DMS79 (cell line): ENCODE data around the gene CCDC24.

Source experiments
- DNase-seq: peaks from one replicate; lab custom pipeline; 2025; lab: John Stamatoyannopoulos, UW

Gene CCDC24

DNA sequence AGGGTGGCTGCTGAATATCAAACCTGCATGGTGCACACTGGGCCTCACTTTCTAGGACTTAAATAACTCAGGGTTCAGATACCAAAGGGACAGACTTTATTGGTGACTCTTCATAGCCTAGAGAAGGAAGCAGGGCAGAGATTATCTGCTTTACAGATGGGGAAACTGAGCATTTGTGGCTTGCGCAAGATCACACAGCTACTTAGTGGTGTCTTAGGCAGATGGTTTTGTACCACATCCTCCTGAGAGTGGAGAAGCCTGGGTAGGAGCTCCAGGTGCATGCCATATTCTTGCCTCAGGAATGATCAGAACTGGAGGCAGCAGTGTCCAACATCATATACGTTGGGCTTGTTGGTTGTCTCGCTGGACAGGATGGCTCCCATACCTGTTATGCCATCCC, 28.4 kb upstream of the CCDC24 start:
- DNase-seq: no peak

DNA sequence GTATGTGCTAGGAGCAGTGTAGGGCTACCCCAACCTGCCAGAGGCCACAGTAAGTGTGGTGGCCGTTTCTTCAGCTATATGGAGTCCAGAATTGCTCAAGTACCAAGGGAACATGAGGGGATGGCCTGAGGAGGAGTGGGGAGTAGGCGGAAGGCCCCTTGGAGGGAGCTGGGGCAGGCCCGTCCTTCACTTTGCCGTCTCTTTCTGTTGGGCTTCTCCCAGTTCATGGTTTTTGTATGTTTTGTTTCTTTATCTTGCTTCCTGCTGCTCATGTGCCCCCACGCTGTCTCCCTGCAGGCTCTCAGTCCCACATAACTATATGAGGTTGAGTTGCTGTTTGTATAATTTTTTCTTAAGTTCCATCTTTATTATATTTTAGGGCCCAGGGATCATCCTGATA, 27.5 kb upstream of the CCDC24 start:
- no peak for DNase-seq

DNA sequence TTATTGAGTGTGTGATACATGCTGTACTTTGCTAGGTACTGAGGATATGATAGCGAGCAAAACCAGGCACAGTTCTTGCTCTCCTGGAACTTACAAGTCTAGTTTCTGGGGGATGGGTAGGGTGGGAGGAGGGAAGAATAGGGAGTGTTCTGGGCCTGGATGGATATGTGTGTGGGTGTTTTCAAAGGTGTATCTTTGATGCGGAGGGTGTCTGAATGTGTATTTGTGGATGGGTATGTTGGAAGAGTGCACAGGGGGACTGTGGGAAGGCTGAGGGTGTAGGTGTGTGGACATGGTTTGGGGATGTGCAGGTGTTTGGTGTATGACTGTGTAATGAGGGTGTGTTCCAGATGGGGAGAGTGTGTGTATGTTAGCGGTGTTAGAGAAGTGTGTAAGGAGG, 26.1 kb upstream of the CCDC24 start:
- DNase-seq: no peak

DNA sequence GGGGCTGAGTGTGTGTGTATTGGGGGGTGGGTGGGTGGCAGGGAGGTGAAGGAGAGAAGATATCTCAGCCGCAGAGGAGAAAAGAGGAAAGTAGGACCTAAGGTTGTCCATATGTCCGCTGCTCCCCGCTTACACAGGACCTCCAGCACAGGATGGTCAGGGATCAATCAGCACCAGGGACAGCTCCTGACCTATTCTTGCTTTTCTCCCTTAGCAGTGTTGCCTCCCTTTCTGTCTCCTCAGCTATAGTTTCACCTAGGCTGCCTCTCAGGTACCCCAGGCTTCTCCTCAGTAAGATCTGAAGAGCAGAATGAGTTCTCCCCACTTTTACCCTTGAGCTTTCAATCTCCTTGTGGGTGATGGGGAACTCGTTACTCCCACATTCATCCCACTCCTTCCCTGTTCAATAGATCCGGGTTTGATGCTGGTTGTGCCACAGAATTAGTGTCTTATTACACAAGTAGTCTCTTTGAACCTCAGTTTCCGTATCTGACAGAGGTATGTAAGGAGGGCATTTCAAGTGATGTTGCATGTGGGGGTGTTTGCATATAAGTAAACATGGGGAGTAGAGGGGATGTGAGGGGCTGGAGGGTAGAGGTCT, 23.0 kb upstream of the CCDC24 start:
- DNase-seq: no peak

DNA sequence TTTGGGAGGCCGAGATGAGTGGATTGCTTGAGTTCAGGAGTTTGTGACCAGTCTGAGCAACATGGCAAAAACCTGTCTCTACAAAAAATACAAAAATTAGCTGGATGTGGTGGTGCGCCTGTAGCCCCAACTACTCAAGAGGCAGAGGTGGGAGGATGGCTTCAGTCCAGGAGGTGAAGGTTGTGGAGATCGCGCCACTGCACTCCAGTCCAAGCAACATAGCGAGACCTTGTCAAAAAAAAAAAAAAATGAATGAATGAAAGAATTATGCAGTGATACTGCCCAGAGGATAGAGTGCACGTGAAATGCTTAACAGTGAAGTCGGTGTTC, 22.0 kb upstream of the CCDC24 start:
- DNase-seq: no peak

DNA sequence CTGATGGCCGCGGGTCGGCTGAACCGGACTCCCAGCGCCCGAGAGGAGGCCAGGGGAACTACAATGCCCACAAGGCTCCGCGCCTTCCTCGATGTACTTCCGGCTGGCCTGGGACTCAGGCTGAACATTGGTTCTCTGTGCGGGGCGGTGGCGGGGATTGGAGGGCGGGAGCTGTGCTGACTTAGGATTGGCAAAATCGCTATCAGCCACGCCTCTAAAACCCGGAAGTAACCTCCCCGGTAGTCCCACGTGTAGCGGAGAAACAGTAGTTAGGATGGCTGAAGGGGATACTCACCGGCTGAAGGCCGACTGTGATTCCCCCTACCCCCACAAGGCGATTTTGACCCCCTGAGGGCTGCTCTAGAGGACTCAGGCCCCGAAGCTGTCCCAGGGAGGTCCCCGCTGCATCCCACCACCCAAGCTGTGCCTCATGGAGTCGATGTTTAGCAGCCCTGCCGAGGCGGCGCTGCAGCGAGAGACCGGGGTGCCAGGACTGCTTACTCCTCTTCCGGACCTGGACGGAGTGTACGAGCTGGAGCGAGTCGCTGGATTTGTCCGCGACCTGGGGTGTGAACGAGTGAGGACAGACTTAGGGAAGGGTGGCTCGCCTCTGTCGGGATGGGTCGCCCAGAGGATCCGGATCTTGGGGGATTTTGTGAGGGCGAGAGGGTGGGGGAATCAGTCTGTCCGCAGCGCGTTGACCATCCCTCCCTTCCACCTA, 21.5 kb upstream of the CCDC24 start, which contains the start of gene DPH2:
DPH2 (plus strand) TSS at position 265 of the 721 bp plus-strand sequence; CDS start at position 431, 166 bp downstream.
- peak; percentile 96 for DNase-seq

DNA sequence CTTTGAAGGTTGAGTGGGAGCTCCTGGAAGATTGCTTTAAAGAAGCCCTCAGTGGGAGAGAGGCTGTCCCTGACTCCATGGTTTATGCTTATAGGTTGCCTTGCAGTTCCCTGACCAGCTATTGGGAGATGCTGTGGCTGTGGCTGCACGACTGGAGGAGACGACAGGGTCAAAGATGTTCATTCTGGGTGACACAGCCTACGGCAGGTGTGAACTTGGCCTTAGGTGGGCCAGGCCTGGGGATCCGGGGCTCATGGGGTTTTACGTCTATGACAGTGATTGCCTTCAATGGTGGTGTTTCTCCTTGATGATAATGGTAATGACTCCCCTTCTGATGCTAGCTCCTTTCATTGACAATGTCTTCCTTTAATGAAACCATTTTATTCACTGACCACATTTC, 20.9 kb upstream of the CCDC24 start:
- DNase-seq: no peak

DNA sequence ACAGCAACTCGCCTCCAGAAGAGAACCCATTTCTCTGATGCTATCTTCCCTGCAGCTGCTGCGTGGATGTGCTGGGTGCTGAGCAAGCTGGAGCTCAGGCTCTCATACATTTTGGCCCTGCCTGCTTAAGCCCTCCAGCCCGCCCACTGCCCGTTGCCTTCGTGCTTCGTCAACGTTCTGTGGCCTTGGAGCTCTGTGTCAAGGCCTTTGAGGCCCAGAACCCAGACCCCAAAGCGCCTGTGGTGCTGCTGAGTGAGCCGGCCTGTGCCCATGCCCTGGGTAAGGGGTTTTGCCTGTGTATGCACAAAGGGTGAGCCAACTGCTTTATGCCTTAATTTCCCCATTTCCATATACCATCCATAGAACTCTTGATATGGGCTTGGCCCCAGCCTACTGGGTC, 20.5 kb upstream of the CCDC24 start:
- no peak for DNase-seq

DNA sequence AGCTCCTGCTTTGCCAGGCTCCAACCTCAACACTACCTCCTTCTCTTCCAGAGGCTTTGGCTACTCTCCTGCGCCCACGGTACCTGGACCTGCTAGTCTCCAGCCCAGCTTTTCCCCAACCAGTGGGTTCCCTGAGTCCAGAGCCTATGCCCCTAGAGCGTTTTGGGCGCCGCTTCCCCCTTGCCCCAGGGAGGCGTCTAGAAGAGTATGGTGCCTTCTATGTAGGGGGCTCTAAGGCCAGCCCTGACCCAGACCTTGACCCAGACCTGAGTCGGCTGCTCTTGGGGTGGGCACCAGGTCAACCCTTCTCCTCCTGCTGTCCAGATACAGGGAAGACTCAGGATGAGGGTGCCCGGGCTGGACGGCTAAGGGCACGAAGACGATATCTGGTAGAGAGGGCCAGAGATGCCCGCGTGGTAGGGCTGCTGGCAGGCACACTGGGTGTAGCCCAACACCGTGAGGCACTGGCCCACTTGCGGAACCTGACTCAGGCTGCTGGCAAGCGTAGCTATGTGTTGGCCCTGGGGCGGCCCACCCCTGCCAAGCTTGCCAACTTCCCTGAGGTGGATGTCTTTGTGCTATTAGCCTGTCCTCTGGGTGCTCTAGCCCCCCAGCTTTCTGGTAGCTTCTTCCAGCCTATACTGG, 19.9 kb upstream of the CCDC24 start:
- DNase-seq: no peak

DNA sequence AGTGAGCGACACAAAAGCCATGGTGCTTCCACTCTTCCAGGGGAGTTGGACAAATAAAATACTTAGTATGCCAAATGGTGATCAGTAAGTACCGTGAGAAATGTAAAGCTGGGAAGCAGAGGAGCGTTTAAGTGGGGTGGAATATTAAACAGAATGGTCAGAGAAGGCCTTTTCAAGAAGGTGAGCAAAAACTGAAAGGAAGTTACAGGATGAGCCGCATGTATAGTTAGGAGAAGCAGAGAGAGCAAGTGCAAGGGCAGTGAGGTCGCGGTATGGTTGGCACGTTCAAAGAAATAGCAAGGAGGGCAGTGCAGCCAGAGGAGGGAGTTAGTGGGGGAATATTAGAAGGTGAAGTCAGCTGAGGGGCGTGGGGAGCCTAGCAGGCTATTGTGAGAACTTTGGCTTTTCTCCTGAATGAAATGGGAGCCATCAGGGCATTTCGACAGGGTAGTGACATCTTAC, 17.4 kb upstream of the CCDC24 start:
- DNase-seq: peak; percentile 57

DNA sequence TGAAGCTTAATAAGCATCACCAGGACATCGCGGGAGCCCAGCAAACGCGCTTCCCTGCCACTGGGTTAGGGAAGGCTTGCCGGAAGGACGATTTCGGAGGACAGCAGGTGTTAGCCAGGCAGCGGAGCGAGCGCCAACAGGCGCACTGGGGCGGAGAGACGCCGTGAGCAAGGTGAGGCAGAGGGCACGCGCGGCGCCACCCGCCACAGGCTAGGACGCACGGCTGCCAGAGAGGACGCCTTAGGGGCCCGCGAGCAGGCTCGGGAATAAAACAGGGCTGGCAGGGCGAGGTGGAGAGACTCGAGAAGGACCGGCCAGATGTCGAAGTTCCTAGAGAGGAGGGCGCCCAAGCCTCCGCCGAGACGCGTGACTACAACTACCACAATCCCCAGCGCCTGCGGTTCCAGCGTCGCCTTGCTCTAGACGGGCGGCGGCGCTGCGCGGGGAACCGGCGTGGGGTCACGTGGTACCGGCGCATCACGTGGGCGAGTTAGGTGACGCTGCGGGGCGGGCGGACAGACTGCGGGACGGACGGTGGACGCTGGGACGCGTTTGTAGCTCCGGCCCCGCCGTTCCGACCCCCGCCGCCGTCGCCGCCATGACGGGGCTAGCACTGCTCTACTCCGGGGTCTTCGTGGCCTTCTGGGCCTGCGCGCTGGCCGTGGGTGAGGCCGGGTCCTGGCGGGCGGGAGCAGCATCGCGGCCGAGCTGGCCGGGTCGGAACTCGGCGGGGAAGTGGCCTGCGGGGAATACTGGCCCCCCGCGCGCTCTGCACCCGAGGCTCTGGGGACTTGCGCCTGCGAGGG, 16.8 kb upstream of the CCDC24 start, which contains the start of gene ATP6V0B:
ATP6V0B (plus strand) TSS at position 518 of the 806 bp plus-strand sequence; CDS start at position 599, 81 bp downstream.
- DNase-seq: peak; percentile 87

DNA sequence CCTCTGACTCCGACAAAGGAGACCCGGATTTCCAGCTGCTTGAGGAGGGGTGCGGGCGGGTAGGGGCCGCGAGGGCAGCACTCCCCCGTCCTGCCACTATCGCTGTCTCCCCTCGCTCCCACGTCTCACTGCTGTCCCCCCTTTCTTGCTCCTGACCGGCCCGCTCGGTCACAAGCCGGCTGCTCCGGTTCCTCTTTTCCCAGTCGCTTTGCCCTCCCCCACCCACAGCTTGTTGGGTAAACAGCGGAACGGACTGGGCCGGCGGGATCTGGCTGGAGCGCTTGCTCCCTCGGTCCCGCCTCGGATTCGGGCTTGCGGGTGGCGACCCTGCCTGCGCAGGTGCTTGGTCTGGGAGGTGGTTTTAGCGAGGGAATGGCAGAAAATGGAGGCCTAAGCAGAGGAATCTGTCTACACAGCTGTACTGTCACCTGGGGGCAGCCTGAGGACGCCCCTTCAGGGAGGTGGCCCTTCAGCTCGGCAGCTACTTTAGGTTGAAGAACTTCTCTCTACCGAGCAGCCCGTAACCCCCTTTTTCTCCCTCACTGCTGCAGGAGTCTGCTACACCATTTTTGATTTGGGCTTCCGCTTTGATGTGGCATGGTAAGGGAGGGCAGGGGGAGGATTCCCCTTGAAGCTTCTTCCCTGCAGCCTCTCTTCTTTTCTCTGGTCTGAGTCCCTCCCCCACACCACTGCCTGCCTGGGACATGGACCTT, 16.0 kb upstream of the CCDC24 start:
- DNase-seq: no peak

DNA sequence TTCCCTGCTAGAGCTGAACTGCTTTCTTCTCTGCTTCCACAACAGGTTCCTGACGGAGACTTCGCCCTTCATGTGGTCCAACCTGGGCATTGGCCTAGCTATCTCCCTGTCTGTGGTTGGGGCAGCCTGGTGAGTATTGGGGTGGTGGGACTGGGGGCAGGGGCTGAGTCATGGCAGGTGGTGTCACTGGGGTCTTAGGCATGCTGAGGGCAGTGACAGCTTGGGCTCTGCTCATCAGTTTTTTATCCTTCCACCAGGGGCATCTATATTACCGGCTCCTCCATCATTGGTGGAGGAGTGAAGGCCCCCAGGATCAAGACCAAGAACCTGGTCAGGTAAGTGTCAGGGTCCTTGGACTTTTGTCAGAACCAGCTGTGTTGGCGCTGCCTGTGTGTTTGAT, 15.4 kb upstream of the CCDC24 start:
- no peak for DNase-seq

DNA sequence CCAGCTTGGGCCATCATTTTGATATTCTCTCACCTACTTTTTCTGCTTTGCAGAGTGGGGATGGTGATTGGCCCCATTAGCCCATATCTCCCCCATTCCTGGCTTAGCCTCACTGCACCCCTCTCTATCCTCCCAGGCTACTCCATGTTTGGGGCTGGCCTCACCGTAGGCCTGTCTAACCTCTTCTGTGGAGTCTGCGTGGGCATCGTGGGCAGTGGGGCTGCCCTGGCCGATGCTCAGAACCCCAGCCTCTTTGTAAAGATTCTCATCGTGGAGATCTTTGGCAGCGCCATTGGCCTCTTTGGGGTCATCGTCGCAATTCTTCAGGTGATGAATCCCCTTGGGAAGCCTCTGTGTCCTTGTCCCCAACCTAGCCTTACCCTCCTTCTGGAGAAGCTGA, 14.5 kb upstream of the CCDC24 start:
- DNase-seq: no peak

DNA sequence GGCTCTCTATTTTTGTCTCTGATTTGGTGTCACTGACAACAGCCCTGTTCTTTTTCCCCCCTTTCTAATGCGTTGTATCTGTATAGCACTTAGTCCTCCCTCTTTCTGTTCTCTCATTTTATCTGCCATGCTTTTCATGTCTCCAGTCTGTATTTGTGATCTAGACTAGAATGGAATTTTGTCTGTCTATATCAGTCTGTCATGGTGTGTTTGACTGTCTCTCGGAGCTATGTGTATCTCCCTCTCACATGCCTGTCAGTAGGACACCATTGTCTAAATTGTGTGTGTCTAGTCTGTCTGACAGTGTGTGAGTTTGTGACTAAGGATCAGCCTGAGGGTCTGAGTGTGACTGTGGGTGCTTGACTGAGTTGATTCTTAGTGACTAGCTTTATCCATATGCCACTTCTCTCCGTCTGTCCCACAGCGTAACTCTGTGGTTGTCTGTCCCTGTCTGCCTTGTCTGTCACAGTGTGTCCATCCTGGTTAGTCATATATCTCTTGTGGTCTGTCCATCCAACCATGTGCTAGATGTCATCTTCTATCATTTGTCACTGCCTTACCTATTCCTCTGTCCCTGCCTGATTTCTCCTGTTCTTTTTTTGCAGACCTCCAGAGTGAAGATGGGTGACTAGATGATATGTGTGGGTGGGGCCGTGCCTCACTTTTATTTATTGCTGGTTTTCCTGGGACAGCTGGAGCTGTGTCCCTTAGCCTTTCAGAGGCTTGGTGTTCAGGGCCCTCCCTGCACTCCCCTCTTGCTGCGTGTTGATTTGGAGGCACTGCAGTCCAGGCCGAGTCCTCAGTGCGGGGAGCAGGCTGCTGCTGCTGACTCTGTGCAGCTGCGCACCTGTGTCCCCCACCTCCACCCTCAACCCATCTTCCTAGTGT, 13.8 kb upstream of the CCDC24 start:
- DNase-seq: no peak

DNA sequence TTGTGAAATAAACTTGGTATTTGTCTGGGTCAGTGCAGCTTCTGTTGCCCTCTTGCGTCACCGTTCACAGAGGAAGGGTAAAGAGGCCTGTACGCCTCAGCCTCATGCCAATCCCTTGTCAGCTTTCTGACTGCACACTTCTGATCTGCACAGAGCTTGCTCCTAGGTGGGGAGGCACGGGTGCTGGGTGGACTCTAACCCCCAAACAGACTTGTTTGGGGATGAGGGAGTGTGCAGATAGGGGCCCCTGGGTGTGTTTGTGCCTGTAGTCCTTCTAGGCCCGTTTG, 13.2 kb upstream of the CCDC24 start:
- no peak for DNase-seq

DNA sequence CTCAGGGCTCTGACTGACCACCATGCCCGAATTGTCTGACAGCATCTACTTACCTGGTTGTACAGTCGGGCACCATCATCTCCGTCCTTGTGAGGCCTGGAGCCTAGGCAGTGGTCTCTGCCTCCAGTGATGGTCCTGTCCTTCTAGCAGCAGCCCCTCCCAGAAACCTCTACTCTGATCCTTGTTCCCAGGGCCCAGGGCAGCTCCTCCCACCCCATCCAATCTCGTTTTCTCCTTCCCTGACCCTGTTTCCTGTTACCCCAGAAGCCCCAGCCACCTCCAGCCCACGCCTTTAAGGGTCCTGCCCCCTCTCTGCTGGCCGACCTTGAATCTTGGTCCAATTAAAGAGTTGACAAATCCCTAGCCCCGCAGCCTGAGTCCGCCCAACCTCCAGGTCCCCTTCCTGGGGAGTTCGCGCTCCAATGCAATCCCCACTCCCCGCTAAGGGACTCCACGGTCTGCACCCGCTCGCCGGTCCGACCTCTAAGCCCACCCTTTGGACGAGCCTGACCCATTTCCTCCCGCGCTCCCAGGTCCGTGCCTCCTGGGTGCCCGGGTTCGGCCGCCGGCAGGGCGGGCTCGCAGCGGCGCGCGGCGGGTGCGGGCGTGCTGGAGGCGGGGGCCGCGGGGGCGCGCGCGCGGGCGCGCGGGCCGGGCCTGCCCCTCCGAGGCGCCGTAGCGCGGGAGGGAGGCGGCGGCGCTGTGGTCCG, 12.7 kb upstream of the CCDC24 start, which contains the start of gene B4GALT2:
B4GALT2 (plus strand) TSS at position 660 of the 710 bp plus-strand sequence. CDS start 1,951 bp downstream, outside the sequence.
- DNase-seq: no peak

DNA sequence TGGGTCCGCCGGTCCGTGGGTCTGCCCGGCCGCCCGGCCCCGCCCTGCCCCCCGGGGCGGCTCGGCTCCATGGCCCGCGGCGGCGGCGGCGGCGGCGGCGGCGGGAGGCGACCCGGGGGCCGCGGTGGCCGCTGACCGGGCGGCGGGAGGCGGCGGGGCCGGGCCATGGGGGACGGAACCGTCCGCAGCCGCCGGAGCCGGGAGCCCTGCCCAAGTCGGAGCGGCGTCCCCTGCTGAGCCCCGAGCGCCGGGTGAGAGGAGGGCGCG, 12.2 kb upstream of the CCDC24 start:
- no peak for DNase-seq

DNA sequence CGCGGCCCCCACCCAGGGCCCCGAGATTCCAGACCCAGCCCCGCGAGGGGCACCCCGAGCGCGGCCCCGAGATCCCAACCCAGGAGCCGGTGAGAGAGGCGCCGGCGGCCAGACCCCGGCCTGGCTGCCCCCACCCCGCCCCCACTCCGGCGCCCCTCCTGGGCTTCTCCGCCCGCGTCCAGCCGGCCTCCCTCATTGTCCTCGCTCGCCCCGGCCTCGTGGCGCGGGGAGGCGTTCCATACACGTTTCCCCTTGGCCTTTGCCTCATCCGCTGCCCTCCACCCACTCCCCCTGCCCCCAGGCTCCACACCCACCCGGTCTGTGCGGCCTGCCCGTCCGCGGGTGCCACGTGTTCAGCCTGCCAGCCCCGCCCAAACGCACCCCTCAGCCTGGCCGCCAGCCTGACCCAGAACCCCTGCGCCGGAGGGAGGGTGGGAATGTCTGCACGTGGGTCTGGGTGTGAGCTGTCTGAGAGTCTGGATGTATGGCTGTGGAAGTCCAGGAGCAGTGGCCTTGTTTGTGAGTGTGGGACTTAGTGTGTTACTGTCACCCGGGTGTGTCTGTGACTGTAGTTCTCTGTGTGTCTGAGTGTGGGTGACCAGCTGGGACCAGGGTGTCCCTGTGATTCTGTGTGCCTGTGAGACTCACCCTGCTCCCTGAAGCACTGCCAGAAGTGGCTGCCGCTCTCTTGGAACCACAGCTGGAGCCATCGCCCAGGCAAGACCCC, 11.7 kb upstream of the CCDC24 start:
- DNase-seq: no peak
